ENCODE measurements around the gene GRB10. TPM values are rescaled to one million over a fixed set of nuclear protein-coding genes. Genes with fewer than 3 reads are reported as not detected.

Gene GRB10
- polyA plus RNA-seq, 3 donors = 1.3 to 3.1 (median 1.5) TPM

DNA sequence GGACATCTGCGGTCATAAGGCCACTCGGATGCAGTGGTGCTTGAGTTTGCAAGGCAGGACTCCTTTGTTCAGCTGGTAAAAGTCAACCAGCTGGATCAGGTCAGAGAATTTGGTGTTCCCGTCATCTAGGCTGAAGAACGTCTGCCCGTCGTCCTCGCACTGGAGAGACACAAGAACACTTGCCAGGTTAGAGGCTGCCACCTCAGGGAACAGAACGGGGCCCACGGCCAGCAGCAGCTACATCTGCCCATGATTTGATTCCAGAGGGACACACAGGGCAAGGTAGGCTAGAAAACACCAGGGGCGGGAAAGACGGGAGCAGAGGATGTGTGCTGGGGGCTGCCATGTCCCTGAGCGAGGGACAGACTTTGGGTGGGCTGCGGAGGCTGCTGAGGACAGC lies 189.8 kb downstream of the GRB10 start:
- Histone ChIP-seq H2AFZ (ENCODE audit: insufficient read depth, low read depth, low read length, poor library complexity, severe bottlenecking) (no peak overlapping the region), H3K9ac (ENCODE audit: insufficient read depth, low read length, poor library complexity, severe bottlenecking) (no peak overlapping the region), H3K79me2 (ENCODE audit: insufficient read depth, low read length) (no peaks in the 10 kb centered on the region), H3K9me3 (replicated peaks in 1 of 2; ENCODE audit: control insufficient read depth in 1 of 2, insufficient read depth in 1 of 2, low read length in 2 of 2) (no peaks in the 10 kb centered on the region), H3K27ac (ENCODE audit: low read depth in 1 of 2, low read length in 2 of 2) (no peak overlapping the region), H4K20me1 (ENCODE audit: insufficient read depth, low read length) (no peaks in the 10 kb centered on the region), H3K4me2 (replicated peaks; ENCODE audit: extremely low read depth, low read length, poor library complexity, severe bottlenecking) (no peak overlapping the region), H3K27me3 (ENCODE audit: control insufficient read depth in 2 of 2, insufficient read depth in 2 of 2, low read length in 2 of 2) (no peaks in the 10 kb centered on the region), H3K4me1 (ENCODE audit: control insufficient read depth in 1 of 2, insufficient read depth in 2 of 2, low read length in 2 of 2) (no peaks in the 10 kb centered on the region), H3K4me3 (replicated peaks in 1 of 3; ENCODE audit: low read depth in 2 of 3, low read length in 3 of 3) (no peak overlapping the region), H3K36me3 (replicated peaks in 1 of 2; ENCODE audit: control insufficient read depth in 1 of 2, insufficient read depth in 2 of 2, low read length in 2 of 2) (no peaks in the 10 kb centered on the region)
- H3K36me3 Mint-ChIP-seq = peaks cover 9 to 11% of the 10 kb centered on the region in 2 donors
- no peak for DNase-seq
- no peaks in the 10 kb centered on the region for H3K4me1 Mint-ChIP-seq
- no peak overlapping the region for H3K4me3 Mint-ChIP-seq
- H3K9me3 Mint-ChIP-seq = peaks cover 0 to 7% (median 0%) of the 10 kb centered on the region in 7 donors
- intact Hi-C loops (cut with micrococcal nuclease) = no loop called here
- WGBS (ENCODE audit: insufficient coverage) = 94% methylated on average over 13 of the region's 13 CpGs
- H3K27ac Mint-ChIP-seq = no peak overlapping the region
- H3K27me3 Mint-ChIP-seq (ENCODE audit: low read depth in 3 of 3) = no peaks in the 10 kb centered on the region
- TF ChIP-seq, protein P1, sequence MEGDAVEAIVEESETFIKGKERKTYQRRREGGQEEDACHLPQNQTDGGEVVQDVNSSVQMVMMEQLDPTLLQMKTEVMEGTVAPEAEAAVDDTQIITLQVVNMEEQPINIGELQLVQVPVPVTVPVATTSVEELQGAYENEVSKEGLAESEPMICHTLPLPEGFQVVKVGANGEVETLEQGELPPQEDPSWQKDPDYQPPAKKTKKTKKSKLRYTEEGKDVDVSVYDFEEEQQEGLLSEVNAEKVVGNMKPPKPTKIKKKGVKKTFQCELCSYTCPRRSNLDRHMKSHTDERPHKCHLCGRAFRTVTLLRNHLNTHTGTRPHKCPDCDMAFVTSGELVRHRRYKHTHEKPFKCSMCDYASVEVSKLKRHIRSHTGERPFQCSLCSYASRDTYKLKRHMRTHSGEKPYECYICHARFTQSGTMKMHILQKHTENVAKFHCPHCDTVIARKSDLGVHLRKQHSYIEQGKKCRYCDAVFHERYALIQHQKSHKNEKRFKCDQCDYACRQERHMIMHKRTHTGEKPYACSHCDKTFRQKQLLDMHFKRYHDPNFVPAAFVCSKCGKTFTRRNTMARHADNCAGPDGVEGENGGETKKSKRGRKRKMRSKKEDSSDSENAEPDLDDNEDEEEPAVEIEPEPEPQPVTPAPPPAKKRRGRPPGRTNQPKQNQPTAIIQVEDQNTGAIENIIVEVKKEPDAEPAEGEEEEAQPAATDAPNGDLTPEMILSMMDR (IDR thresholded peaks at IDR 0.05) = no peak

DNA sequence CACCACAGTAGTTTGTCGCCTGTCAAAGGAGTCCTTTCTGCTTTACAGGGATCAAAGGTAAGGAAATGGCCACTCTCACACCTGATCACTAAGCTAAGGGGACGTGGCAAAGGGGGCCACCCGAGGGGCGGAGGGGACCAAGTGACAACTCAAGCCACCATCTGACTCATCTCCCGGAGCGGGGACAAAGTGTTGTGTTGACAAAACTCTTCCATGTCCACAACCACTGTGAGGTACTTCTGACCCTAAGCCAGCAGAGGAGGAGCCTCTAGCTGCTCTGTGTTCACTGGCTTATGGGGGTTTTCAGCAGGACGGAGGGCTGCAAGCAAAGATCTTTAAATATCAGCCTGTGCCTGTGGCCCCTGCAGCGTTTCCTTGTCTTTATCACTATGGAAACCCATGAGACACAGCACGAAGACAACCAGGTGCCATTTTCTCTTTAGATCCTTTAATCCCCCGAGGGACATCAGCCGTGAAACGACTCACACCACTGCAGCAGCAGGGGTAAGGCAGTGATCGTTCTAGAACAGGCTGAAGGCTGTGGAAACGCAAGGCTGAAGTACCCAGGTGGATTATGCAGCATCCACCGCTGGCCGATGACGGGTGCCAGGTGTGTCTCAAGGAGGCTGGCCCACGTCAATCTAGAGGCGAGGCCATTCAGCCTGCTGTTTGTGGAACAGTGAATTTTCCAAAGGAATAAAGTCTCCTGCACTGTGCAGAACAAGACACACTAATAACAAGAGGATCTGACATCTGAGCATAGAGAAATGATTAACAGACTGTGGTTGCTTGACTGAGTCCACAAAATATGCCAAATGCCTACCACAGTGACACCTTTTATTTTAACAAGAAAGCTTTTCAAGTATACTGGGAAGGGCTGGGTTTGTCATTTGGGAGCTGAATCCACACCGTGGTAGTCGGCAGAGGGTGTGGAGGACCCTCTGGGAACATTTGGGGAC lies 190.9 kb downstream of the GRB10 start:
- no peak overlapping the region for H3K4me3 ChIP-seq (replicated peaks in 1 of 3; ENCODE audit: low read depth in 2 of 3, low read length in 3 of 3)
- no peaks in the 10 kb centered on the region for H3K4me1 Mint-ChIP-seq
- H2AFZ ChIP-seq (ENCODE audit: insufficient read depth, low read depth, low read length, poor library complexity, severe bottlenecking) = no peak overlapping the region
- H3K4me3 Mint-ChIP-seq = no peak overlapping the region
- H3K36me3 Mint-ChIP-seq = peaks cover 9 to 11% of the 10 kb centered on the region in 2 donors
- H3K36me3 ChIP-seq (replicated peaks in 1 of 2; ENCODE audit: control insufficient read depth in 1 of 2, insufficient read depth in 2 of 2, low read length in 2 of 2) = no peaks in the 10 kb centered on the region
- H3K9ac ChIP-seq (ENCODE audit: insufficient read depth, low read length, poor library complexity, severe bottlenecking) = no peak overlapping the region
- H3K9me3 ChIP-seq (replicated peaks in 1 of 2; ENCODE audit: control insufficient read depth in 1 of 2, insufficient read depth in 1 of 2, low read length in 2 of 2) = peaks cover 0 to 2% of the 10 kb centered on the region in 2 donors
- TF ChIP-seq, protein P1 (IDR thresholded peaks at IDR 0.05) = no peak
- H3K4me1 ChIP-seq (ENCODE audit: control insufficient read depth in 1 of 2, insufficient read depth in 2 of 2, low read length in 2 of 2) = no peaks in the 10 kb centered on the region
- H3K9me3 Mint-ChIP-seq = peaks cover 0 to 7% (median 0%) of the 10 kb centered on the region in 7 donors
- H3K27ac ChIP-seq (ENCODE audit: low read depth in 1 of 2, low read length in 2 of 2) = no peak overlapping the region
- H3K27ac Mint-ChIP-seq = no peak overlapping the region
- no peaks in the 10 kb centered on the region for H4K20me1 ChIP-seq (ENCODE audit: insufficient read depth, low read length)
- no peaks in the 10 kb centered on the region for H3K27me3 Mint-ChIP-seq (ENCODE audit: low read depth in 3 of 3)
- H3K27me3 ChIP-seq (ENCODE audit: control insufficient read depth in 2 of 2, insufficient read depth in 2 of 2, low read length in 2 of 2) = no peaks in the 10 kb centered on the region
- WGBS (ENCODE audit: insufficient coverage) = 92% methylated on average over 13 of the region's 21 CpGs
- DNase-seq = no peak
- intact Hi-C loops (cut with micrococcal nuclease) = no loop called here
- H3K4me2 ChIP-seq (replicated peaks; ENCODE audit: extremely low read depth, low read length, poor library complexity, severe bottlenecking) = no peak overlapping the region
- no peaks in the 10 kb centered on the region for H3K79me2 ChIP-seq (ENCODE audit: insufficient read depth, low read length)

Measured in CD14-positive monocyte (primary cell).